Cortex of kidney (tissue), 1 donor: ENCODE results near the gene TCF7.

Experiments used
- DNase-seq: peaks from one replicate; lab custom pipeline; 2025; lab: John Stamatoyannopoulos, UW

The TCF7 gene

GRCh38 chr5:134113902-134114875, at the start of gene TCF7:
Gene TCF7 (plus strand): TSS chr5:134114681. CDS start chr5:134114907, 226 bp downstream.
- DNase-seq = no peak

GRCh38 chr5:134069553-134069952, 44.9 kb upstream of the TCF7 start:
- DNase-seq = no peak

- no peak for DNase-seq
Observed at GRCh38 chr5:134070725-134071613, 43.5 kb upstream of the TCF7 start.

- no peak for DNase-seq
Observed at GRCh38 chr5:134071614-134072207, 42.8 kb upstream of the TCF7 start.

- no peak for DNase-seq
Observed at GRCh38 chr5:134072471-134073210, 41.8 kb upstream of the TCF7 start.

GRCh38 chr5:134073404-134073803, 41.1 kb upstream of the TCF7 start:
- no peak for DNase-seq

- DNase-seq = no peak
Observed at GRCh38 chr5:134075102-134075501, 39.4 kb upstream of the TCF7 start.

GRCh38 chr5:134077926-134078580, 36.4 kb upstream of the TCF7 start:
- DNase-seq = no peak

GRCh38 chr5:134079748-134080581, 34.5 kb upstream of the TCF7 start:
- no peak for DNase-seq

GRCh38 chr5:134082264-134082992, 32.1 kb upstream of the TCF7 start:
- DNase-seq = no peak

GRCh38 chr5:134083517-134083916, 31.0 kb upstream of the TCF7 start:
- no peak for DNase-seq

GRCh38 chr5:134084022-134084565, 30.4 kb upstream of the TCF7 start:
- no peak for DNase-seq

- no peak for DNase-seq
Observed at GRCh38 chr5:134084570-134084969, 29.9 kb upstream of the TCF7 start.

GRCh38 chr5:134085411-134085810, 29.1 kb upstream of the TCF7 start:
- DNase-seq = no peak

- DNase-seq = no peak
Observed at GRCh38 chr5:134086225-134086942, 28.1 kb upstream of the TCF7 start.

GRCh38 chr5:134086943-134087305, 27.6 kb upstream of the TCF7 start:
- DNase-seq = no peak

- DNase-seq = no peak
Observed at GRCh38 chr5:134088291-134088690, 26.2 kb upstream of the TCF7 start.

- no peak for DNase-seq
Observed at GRCh38 chr5:134088994-134089560, 25.4 kb upstream of the TCF7 start.
